GM21576 (cell line): ENCODE measurements around the gene AQP6.
"Not testable (repeated sequence)": the region's sequence is repeated elsewhere in the genome, so short reads cannot be mapped to it uniquely, and the experiment has no call there.

ENCODE experiments used
- ATAC-seq: cut with Tn5 transposase; IDR thresholded peaks from one replicate; pipeline ENCODE4 v1.9.1; 2021; ENCODE audit warnings: mild to moderate bottlenecking, moderate library complexity; ENCODE audit not compliant: unreplicated experiment

The AQP6 gene

GRCh38 chr12:49969027-49969426 is 3.7 kb upstream of the AQP6 start:
- ATAC-seq = no peak

GRCh38 chr12:49969651-49970429 is 2.9 kb upstream of the AQP6 start:
- no peak for ATAC-seq

- ATAC-seq = no peak
These were observed 2.1 kb upstream of the AQP6 start for GRCh38 chr12:49970658-49971057.

GRCh38 chr12:49971141-49971540 is 1.6 kb upstream of the AQP6 start:
- ATAC-seq = no peak

- ATAC-seq = no peak
These were observed 618 bp upstream of the AQP6 start for GRCh38 chr12:49972129-49972528.

DNA sequence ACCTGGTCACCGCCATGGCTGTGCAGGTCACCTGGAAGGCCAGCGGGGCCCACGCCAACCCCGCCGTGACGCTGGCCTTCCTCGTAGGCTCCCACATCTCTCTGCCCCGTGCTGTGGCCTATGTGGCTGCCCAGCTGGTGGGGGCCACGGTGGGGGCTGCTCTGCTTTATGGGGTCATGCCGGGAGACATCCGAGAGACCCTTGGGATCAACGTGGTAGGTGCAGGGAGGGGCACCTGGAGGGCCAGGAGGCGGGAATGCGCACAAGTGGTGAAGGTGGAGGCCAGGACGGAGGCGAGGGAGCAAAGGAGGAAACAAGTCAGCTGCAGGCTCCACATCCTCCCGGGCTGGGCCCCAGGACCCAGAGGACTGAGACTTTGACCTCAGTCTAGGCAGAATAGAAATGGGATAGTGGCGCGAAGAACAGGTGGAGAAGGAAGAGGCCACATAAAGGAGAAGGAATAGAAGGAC is 649 bp downstream of the AQP6 start:
- ATAC-seq = no peak

GRCh38 chr12:49974231-49974675 is 1.5 kb downstream of the AQP6 start:
- no peak for ATAC-seq

DNA sequence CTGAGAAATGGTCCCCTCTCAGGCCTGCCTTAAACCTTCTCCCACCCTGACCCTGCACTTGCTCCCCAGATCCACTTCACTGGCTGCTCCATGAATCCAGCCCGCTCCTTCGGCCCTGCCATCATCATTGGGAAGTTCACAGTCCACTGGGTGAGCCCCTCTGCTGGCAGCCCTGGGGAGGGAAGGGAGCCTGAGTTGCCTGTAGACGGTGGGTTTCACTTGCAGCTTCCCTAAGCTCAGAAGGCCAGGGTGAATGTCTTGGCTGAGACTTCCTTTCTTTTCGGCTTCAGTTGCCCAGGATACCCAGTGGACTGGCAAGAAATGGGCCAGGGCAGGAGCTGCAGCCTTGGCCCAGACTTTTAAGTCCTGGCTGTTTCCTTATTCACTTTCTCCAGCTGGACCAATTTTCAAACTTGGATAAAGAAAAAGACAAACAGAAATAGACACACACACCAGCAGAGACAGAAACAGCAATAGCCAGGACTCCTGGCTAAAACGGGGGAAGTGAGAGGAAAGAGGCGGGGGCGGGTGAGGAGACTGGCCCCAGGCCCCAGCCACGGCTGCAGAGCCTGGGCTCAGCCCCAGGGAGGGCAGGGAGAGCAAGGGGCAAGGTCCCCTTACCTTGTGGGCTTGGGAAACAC is 2.0 kb downstream of the AQP6 start:
- ATAC-seq = no peak

- no peak for ATAC-seq
These were observed 2.6 kb downstream of the AQP6 start for GRCh38 chr12:49975318-49975761.

DNA sequence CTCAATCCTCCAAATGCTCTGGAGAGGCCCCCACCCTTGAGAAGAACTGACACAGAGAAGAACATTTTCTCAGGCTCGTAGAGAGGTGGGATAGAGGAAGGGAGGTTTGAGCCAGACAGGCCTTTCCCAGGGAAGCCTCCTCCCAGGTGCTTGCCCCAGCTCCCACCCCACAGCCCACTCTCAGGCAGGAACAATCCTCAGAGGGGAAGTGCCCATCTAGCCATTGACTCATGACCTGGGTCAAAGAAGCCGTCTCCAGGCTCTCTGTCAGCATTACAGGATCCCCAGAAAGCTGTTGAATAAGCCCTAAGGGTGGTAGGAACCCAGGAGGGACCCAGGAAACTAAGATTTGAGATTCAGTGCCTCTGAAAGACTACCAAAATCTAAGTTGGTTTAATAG is 3.8 kb downstream of the AQP6 start:
- no peak for ATAC-seq

DNA sequence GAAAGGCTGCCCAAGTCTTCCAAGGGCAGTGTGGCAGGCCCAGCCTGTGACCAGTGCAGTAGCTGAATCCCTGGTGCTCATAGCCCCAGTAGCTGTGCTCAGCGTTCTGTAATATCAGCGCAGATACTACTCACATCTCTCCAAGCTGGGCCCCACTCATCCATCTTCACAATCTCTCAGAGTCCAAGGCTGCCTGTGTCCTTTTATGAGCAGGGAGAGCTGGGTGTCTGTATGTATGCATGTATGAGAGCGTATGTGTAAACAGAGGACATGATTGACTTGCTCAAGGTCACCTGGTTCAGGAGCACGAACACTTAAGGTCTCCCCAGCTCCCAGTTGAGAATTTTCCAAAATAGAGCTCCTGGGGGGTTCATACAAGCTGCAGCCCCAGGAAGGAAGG is 5.4 kb downstream of the AQP6 start:
- no peak for ATAC-seq

DNA sequence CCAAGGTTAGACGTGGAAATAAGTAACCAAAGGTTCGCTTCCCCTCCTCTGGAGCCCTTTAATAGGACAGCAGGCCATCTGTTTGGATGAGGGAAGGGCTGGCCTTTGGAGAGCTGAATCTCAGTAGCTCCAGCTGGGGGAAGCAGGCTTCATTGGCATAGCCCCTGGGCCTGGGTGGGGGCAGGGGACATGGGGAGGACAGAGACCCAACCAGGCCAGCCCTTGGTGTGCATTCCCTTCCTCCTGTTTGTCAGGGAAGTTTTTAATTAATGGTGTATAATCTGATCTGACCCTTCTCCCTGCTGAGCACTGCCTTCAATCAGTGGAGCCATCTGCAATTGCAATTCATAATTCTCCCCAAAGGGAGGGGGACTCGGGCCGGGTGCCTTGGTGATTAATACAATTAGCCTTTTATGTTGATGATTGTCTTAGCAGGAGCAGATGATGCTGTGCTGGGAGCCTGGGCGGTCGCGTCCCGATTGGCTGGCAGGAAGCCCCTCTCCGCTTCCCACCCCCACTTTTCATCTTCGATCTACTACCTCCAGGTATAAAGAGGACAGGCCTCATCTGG is 6.4 kb downstream of the AQP6 start:
- no peak for ATAC-seq

DNA sequence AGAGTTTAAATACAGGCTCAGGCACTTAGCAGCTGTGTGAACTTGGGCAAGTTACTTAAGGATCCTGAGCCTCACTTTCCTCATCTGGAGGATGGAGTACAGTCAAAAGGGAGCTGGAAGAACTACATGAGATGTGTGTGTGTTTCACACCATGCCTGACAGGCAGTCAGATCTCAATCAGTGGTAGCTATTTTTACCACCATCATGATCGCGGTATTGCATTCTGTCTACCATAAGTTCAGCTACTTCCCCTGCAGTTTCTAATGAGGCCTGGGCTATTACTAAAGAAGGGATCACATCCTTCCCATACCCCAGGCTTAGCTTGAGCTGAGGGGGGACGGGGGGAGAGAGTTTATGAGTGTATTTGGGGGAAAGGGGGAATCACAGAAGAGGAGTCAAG is 7.0 kb downstream of the AQP6 start:
- no peak for ATAC-seq

GRCh38 chr12:49980501-49981349 is 8.0 kb downstream of the AQP6 start:
- no peak for ATAC-seq

DNA sequence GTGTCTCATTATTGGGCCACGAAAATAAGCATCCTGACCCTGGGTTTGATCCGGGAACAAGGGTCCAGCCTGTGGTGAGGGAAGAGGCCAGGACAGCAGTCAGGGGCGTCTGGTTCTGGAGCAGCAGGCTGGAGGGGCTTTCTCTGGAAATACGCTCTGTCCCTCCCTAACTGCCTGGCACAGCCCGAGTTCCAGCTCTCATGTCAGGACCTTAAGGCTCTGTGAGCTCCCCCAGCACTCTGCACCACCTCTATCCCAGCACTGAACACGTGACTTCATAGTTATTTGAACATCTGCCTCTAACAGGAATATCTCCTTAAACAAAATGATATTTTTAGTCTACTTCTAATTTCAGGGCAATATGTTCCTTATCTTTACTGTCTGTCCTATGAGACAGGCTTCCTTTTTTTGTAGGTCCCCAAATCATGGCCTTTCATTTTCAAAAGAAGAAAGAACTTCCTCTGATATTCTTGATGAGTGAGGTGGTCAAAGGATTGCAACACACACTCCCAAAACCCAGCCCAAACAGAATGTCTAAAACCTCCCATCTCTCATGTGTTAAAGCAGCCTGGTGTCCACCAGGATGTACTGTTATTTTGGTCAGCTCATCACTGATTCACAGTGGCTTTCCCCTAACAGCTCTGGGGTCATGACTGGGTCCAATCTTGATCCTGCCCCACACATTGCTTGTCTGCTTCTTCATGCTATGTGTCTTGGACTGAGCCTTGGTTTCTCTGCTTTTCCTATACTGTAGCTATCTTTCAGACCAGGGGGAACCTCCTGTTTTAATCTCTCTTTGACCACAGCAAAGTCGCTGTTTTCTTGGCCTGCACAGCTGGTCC is 9.7 kb downstream of the AQP6 start:
- ATAC-seq = no peak

DNA sequence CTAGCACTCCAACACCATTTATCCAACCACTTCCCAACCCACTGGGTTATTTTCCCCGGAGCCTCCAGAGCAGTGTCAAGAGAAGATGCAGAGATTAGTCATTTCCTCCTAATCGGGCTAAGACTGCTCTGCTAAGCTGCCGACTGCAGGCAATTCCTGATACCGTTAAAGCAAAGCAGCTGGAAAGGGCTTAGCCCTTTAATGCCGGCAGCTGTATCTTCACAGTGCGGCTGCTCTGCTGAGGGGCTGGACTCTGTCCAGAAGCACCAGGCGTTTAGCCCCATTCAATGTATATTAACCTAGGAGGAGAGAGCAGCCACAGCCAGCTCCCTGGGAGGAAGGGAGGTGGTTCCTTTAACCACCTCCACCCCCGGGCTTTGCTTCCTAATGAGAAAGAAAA is 11.1 kb downstream of the AQP6 start:
- ATAC-seq = no peak

GRCh38 chr12:49984476-49985359 is 12.0 kb downstream of the AQP6 start:
- no peak for ATAC-seq

- ATAC-seq = no peak
These were observed 13.2 kb downstream of the AQP6 start for GRCh38 chr12:49985981-49986380.

GRCh38 chr12:49986476-49986875 is 13.7 kb downstream of the AQP6 start:
- ATAC-seq = not testable (repeated sequence)
